Progenitor cell of endocrine pancreas (in vitro differentiated cells): ENCODE results near the gene ZBTB20. TPM values are rescaled to one million over a fixed set of nuclear protein-coding genes. Genes with fewer than 3 reads are reported as not detected.

Experiments used
- DNase-seq: peaks from one replicate; pipeline ENCODE4 v3.0.0; 2021; ENCODE audit warnings: low spot score; ENCODE audit not compliant: unreplicated experiment
- H3K27ac Mint-ChIP-seq: 2 replicates; pipeline ENCODE4 v1.8.0; 2021; ENCODE audit warnings: mild to moderate bottlenecking, moderate library complexity, mixed read lengths
- H3K27me3 Mint-ChIP-seq: 2 replicates; pipeline ENCODE4 v1.8.0; 2021; ENCODE audit warnings: mixed read lengths
- H3K36me3 Mint-ChIP-seq: 2 replicates; pipeline ENCODE4 v1.8.0; 2022; ENCODE audit warnings: mixed read lengths; ENCODE audit not compliant: insufficient read depth
- H3K4me1 Mint-ChIP-seq: 2 replicates; pipeline ENCODE4 v1.8.0; 2021; ENCODE audit warnings: low read depth, mixed read lengths
- H3K4me3 Mint-ChIP-seq: 2 replicates; pipeline ENCODE4 v1.8.0; 2021; ENCODE audit warnings: low read depth, mild to moderate bottlenecking, moderate library complexity, mixed read lengths
- H3K9me3 Mint-ChIP-seq: 2 replicates; pipeline ENCODE4 v1.8.0; 2021; ENCODE audit warnings: low read depth, mixed read lengths
- total RNA-seq: library from RNA; stranded (reverse); gene quantifications from 2 replicates; pipeline ENCODE4 v1.2.1, GENCODE V29; 2021
- TF ChIP-seq, protein P1 (sequence below): fragments of 200-600 bp; sonication (generic); IDR thresholded peaks from one replicate; pipeline ENCODE4 v1.5.0; 2021; ENCODE audit warnings: antibody characterized with exemption, mild to moderate bottlenecking; ENCODE audit not compliant: unreplicated experiment

Gene ZBTB20
- total RNA-seq, 1 donor from 2014 or later = 27.3 TPM

- H3K4me3 Mint-ChIP-seq = no peak overlapping the region
- H3K27me3 Mint-ChIP-seq = peaks cover 2% of the 10 kb centered on the region
- no peaks in the 10 kb centered on the region for H3K9me3 Mint-ChIP-seq
- H3K36me3 Mint-ChIP-seq = no peaks in the 10 kb centered on the region
- peaks cover 8% of the 10 kb centered on the region for H3K4me1 Mint-ChIP-seq
- DNase-seq = no peak
- TF ChIP-seq, protein P1, sequence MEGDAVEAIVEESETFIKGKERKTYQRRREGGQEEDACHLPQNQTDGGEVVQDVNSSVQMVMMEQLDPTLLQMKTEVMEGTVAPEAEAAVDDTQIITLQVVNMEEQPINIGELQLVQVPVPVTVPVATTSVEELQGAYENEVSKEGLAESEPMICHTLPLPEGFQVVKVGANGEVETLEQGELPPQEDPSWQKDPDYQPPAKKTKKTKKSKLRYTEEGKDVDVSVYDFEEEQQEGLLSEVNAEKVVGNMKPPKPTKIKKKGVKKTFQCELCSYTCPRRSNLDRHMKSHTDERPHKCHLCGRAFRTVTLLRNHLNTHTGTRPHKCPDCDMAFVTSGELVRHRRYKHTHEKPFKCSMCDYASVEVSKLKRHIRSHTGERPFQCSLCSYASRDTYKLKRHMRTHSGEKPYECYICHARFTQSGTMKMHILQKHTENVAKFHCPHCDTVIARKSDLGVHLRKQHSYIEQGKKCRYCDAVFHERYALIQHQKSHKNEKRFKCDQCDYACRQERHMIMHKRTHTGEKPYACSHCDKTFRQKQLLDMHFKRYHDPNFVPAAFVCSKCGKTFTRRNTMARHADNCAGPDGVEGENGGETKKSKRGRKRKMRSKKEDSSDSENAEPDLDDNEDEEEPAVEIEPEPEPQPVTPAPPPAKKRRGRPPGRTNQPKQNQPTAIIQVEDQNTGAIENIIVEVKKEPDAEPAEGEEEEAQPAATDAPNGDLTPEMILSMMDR = no peak
- H3K27ac Mint-ChIP-seq = no peak overlapping the region
These were observed 309.1 kb downstream of the ZBTB20 start for GRCh38 chr3:114838025-114838424.

- TF ChIP-seq, protein P1 = no peak
- no peak overlapping the region for H3K4me3 Mint-ChIP-seq
- peaks cover 2% of the 10 kb centered on the region for H3K27me3 Mint-ChIP-seq
- H3K4me1 Mint-ChIP-seq = peaks cover 15% of the 10 kb centered on the region
- no peak overlapping the region for H3K27ac Mint-ChIP-seq
- no peaks in the 10 kb centered on the region for H3K36me3 Mint-ChIP-seq
- no peaks in the 10 kb centered on the region for H3K9me3 Mint-ChIP-seq
- DNase-seq = no peak
These were observed 312.7 kb downstream of the ZBTB20 start for GRCh38 chr3:114834175-114834940.

GRCh38 chr3:114831861-114832260, 315.2 kb downstream of the ZBTB20 start:
- H3K27me3 Mint-ChIP-seq = peaks cover under 1% of the 10 kb centered on the region
- TF ChIP-seq, protein P1 = no peak

GRCh38 chr3:114830652-114831051, 316.4 kb downstream of the ZBTB20 start:
- Mint-ChIP-seq H3K4me3 (no peak overlapping the region), H3K27me3 (no peaks in the 10 kb centered on the region)
- TF ChIP-seq, protein P1 = no peak

More at GRCh38 chr3:114831861-114832260, 315.2 kb downstream of the ZBTB20 start:
- no peak for DNase-seq
- Mint-ChIP-seq H3K36me3 (no peaks in the 10 kb centered on the region), H3K9me3 (no peaks in the 10 kb centered on the region), H3K4me1 (peaks cover 15% of the 10 kb centered on the region), H3K4me3 (no peak overlapping the region), H3K27ac (no peak overlapping the region)

DNA sequence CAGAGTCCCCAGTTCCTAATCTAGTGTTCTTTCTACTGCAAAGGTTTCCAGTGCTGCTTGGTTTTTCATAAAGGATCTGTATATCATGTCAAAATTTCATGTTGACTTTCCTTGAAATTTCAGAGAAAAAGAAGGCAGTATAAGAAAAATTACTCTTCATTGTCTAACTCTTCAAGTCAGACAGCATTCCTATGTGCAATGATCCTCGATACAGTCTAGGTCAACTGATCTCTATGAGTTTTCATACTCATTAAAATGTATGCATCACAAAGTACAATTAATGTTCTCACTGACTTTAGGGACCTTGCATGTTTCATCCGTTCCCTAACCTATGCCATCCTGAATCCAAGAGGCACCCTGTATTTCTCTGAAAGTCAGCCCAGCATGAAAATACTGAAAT, 317.3 kb downstream of the ZBTB20 start:
- H3K4me1 Mint-ChIP-seq = peaks cover 8% of the 10 kb centered on the region
- no peaks in the 10 kb centered on the region for H3K9me3 Mint-ChIP-seq
- DNase-seq = no peak
- no peaks in the 10 kb centered on the region for H3K27me3 Mint-ChIP-seq
- no peak overlapping the region for H3K27ac Mint-ChIP-seq
- TF ChIP-seq, protein P1 = no peak
- H3K36me3 Mint-ChIP-seq = no peaks in the 10 kb centered on the region
- H3K4me3 Mint-ChIP-seq = no peak overlapping the region

More at GRCh38 chr3:114830652-114831051, 316.4 kb downstream of the ZBTB20 start:
- DNase-seq = no peak
- H3K9me3 Mint-ChIP-seq = no peaks in the 10 kb centered on the region
- peaks cover 9% of the 10 kb centered on the region for H3K4me1 Mint-ChIP-seq
- H3K27ac Mint-ChIP-seq = no peak overlapping the region
- no peaks in the 10 kb centered on the region for H3K36me3 Mint-ChIP-seq
